Stimulated activated CD4-positive, alpha-beta T cell treated with anti-CD3 and anti-CD28 coated beads, Interleukin-12 subunit alpha, Interleukin-12 subunit beta, amount 100 ng/mL, for 4 hours (primary cell): ENCODE measurements around the gene HOXC4.
"Not testable (repeated sequence)": the region's sequence is repeated elsewhere in the genome, so short reads cannot be mapped to it uniquely, and the experiment has no call there.

ENCODE experiments used
- DNase-seq: peaks from one replicate; pipeline ENCODE4 v3.0.0-alpha.2; 2020

HOXC4 gene

GRCh38 chr12:54042033-54042432 is 11.6 kb upstream of the HOXC4 start:
- DNase-seq, result not testable (repeated sequence)

- DNase-seq, result no peak
Observed at GRCh38 chr12:54042970-54043853, 10.4 kb upstream of the HOXC4 start.

DNA sequence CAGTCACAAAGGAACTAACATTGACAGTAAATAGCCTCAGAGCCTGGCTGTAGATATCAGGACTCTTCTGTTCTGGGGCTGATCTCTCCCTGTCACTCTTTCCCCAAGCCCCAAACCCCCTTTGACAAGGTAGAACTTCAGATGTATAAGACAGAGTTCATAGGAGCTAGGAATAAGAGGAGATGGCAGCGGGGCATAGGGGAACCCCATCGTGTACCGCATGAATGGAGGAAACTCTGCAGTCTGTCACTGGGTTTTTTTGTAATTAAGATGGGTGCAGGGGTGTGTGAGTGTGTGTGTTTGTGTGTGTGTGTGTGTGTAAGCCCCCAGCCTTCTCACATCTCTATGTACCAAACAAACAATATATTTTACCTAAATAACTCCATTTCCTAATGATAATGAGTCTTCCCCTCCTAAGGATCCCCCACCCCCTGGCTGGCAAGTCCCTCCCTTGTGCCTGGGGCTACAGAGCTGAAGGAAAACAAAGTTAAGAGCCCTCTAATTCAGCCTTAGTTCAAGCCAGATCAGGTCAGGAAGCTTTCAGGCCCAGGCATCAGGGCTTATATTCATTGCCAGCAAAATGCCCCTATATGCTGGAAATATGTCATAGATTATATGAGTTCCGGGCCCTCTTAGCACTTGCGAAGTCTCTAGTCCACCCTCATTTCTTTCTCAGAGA is 9.1 kb upstream of the HOXC4 start:
- no peak for DNase-seq

- DNase-seq, result no peak
Observed at GRCh38 chr12:54045401-54045800, 8.2 kb upstream of the HOXC4 start.

DNA sequence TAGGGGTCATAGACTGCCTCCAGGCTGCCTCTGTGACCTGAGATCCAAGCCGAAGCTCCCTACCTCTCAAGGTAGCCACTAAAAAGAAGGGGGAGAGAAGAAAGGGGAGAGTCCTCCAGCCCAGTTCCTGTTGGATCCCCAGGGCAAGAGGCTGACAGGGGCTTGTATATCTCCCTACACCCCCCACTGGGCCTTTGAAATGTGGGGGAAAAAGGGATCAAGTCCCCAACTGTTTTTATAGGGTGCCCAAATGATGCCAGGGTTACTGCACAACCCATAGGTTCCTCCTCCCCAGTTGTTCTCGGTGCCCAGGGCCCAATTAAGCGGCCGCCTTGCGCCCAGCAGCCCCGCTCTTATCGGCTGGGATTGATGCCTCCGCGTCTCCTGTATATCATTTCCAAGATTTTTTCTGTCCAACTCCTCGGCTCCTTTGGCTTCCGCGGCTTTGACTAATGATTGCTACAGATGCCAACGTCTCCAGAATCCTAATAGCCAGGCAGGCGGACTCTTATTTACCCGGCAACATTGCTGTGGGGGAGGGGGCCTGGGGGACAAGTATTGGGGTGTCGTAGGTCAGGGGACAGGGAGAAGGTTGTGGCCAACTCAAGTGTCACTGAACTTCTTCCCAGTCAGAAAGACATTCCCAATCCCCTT is 7.6 kb upstream of the HOXC4 start:
- DNase-seq, result no peak

GRCh38 chr12:54046809-54047159 is 6.9 kb upstream of the HOXC4 start:
- no peak for DNase-seq

DNA sequence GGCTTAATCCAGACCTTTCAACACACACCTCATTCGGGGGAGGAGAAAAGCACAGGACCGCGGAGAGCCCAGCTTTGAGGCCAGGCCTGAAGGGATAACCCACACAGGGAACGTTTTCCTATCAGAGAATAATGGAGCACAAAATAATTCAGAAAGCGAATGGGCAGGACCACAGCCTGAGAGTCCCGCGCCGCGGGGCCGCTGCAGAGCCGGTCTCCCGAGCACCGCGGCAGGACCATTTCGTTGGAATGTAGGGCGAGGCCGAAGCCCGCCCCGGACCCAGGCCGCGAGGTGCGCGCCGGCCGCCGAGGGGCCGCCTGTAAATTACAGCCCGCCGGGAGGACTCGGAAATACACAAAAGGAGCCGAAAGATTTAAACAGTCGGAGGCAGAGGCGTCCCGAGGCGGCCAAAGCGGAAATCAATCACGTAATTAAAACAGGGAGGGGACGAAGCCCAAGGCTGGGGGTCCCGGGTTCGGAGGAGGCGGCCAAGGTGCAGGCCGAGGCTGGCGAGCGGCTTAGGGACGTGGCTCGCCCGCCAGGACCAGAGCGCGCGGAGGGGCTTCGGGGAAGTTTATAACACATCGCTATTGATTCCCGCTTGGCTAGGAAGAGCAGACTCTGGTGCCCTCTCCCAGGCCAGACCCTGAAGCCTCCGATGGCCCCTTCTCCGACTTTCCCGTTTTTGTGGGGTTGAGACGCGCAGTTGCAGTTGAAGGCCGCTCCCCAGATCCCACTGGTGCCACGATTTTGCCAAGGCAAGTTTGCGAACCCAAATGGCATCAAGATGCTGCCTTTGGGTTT is 6.3 kb upstream of the HOXC4 start:
- no peak for DNase-seq

DNA sequence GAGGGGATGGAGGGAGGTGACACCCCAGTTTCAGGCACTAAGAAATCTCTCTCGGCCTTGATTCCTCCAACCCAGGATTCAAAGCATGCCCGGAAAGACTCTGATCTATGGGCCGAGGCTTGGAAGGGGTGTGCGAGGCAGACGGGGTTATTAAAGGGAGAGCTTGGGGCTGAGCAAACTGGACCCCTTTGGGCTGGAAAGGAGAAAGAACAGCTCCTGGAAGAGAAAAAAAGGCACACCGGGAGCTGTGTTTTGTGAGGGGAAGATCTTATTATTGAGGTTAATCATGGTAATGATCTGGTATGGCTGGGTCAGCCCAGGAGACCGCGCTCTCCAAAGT is 5.7 kb upstream of the HOXC4 start:
- no peak for DNase-seq

DNA sequence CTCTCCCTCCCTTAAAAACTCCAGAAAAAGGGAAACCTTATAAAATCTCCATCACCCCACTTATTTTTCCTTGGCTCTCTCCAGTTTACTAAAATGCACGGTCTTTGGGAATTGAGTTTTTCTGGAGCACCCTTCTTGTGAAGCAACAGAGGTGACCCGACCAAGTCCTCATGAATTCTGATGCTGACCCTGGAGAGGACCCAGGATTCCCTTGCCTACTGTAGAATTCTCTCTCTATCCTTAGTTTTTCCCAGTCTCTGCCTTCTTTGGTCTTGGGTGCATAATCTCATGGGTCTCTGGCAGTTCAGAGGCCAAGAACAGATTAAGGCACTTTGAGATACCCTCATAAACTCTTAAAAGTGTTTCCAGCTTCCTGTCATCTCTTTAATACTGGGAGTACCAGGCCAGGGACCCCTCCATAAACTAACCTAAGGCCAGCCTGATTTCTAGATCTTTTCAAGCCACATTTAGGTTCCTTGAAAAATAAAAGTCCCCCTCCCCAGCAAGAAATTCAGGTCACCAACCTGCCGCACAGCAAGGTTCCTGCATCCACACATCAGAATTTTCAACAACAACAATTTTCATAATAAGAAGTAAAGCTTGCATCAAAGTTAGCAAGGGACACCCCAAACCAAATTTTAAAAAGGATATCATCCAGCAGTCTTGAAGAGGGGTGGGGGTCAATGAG is 5.1 kb upstream of the HOXC4 start:
- DNase-seq, result no peak

DNA sequence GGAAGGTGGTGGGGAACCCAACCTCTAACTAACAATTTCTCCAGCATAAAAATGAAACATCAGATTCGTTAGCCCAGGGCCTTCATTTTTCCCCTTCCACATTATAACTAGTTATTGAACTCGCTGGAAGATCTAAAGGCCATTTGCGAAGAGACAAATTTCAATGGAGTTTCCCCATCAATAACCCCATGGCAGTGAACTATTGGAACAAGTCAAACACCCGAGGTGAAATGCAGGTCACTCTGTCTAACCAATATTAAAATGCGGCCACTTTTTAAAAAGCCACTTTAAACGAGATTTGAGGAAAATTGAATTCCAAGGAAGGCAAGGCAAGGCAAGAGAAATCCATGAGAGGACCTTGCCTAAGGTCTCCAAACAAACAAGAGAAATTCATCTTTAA is 4.5 kb upstream of the HOXC4 start:
- DNase-seq, result no peak

DNA sequence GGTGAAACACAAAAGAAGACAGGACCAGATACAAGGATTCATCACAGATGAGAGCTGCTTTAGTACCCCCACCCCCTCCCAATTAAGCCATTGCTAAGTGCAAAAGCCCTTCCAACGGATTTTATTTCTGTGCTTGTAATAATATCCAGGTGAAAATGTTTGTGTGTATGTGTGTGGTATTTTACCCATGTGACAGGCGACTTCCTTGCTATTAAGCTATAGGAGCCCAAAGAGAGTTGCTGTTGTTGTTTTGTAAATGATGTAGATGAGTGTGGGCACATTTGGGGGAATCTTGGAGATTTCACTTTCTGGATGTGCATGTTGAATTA is 3.2 kb upstream of the HOXC4 start:
- DNase-seq, result no peak

- no peak for DNase-seq
Observed at GRCh38 chr12:54051026-54051842, 2.4 kb upstream of the HOXC4 start.

- no peak for DNase-seq
Observed at GRCh38 chr12:54051874-54052437, 1.7 kb upstream of the HOXC4 start.

- no peak for DNase-seq
Observed at GRCh38 chr12:54052438-54053002, 1.1 kb upstream of the HOXC4 start.

DNA sequence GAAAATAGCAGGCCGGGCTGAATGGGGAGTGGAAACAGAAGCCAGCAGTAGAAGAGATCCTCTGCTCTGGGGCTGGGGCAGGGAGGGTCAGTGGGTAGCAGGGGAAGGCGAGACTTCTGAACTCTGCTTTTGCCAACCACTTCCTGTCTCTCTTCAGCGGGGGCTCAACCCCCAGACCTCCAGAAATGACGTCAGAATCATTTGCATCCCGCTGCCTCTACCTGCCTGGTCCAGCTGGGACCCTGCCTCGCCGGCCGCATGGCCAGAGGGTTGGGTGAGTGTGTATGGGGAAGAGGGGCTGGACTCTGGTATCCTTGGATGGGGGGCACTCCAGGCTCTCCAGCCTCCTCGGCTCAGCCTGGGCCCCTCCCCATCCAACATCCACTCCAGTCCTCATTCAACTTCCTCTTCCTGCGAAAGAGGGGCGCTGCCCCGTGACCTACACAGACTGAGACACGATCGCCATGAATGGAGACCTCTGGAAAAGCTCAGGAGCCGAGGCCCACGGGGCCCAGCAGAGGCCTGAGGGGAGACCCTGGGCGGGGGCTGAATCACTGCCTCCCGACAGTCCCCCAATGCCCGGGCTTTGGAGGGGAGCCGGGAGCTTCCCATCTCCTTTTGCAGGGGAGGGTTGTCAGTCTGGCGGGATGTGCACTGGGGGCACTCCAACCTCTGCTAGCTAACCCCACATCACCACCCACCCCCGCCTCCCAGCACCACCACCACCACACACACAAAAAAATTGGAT is 458 bp upstream of the HOXC4 start:
- DNase-seq, result no peak

- DNase-seq, result no peak
Observed at GRCh38 chr12:54054742-54055194, 1.1 kb downstream of the HOXC4 start.

DNA sequence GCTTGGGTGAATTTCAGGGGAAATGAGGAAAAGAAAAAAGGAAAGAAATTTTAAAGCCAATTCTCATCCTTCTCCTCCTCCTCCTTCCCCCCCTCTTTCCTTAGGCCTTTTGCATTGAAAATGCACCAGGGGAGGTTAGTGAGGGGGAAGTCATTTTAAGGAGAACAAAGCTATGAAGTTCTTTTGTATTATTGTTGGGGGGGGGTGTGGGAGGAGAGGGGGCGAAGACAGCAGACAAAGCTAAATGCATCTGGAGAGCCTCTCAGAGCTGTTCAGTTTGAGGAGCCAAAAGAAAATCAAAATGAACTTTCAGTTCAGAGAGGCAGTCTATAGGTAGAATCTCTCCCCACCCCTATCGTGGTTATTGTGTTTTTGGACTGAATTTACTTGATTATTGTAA is 1.9 kb downstream of the HOXC4 start:
- no peak for DNase-seq

- DNase-seq, result no peak
Observed at GRCh38 chr12:54056110-54056509, 2.5 kb downstream of the HOXC4 start.

GRCh38 chr12:54058128-54058768 is 4.6 kb downstream of the HOXC4 start:
- DNase-seq, result no peak

- no peak for DNase-seq
Observed at GRCh38 chr12:54059668-54060067, 6.0 kb downstream of the HOXC4 start.
